Stomach (tissue), 4 donors: ENCODE data around the gene IFNA21.

Experiments
- EP300 ChIP-seq: sonication (generic); formaldehyde crosslinking; IDR thresholded peaks from one replicate; pipeline ENCODE4 v1.6.1; 2017; ENCODE audit warnings: antibody characterized with exemption
- POLR2A ChIP-seq, 4 donors: fragments of 450-650 bp; IDR thresholded peaks; one replicate each; pipeline ENCODE4 v1.6.1; 2016; ENCODE audit warnings: antibody characterized with exemption in 4 of 4, control low read depth in 2 of 4, mild to moderate bottlenecking in 1 of 4, moderate library complexity in 1 of 4
- TF ChIP-seq, protein P1 (sequence below), 7 experiments: fragments of 450-650 bp in 4 of 7; fragments of 200-600 bp in 3 of 7; sonication (generic) in 3 of 7; IDR thresholded peaks; one replicate each; pipeline ENCODE4 v1.5.1; 2016 to 2019; ENCODE audit warnings: antibody characterized with exemption in 7 of 7, control low read depth in 2 of 7, mild to moderate bottlenecking in 1 of 7

DNA sequence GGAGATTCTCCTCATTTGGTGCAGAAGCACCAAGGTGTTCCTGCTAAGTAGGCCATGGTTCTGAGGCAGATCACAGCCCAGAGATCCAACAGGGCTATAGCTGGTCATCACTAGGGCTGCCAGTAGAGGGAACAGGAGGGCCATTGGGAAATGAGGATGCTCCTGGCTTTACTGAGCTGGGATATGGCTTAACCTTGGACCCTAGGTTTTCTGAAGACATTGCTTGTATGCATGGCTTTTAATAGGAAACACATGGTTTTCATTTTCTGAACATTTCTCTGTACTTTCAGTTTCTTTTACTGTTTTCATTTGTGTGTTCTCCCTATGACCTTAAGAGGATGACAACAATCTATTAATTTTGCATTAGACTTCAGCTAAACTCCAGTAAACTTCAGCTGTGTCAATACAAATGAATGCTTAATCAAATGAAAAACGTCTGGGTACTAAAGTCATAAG, 25.0 kb downstream of the IFNA21 start, which contains the start of gene IFNW1:
- TF ChIP-seq, protein P1, sequence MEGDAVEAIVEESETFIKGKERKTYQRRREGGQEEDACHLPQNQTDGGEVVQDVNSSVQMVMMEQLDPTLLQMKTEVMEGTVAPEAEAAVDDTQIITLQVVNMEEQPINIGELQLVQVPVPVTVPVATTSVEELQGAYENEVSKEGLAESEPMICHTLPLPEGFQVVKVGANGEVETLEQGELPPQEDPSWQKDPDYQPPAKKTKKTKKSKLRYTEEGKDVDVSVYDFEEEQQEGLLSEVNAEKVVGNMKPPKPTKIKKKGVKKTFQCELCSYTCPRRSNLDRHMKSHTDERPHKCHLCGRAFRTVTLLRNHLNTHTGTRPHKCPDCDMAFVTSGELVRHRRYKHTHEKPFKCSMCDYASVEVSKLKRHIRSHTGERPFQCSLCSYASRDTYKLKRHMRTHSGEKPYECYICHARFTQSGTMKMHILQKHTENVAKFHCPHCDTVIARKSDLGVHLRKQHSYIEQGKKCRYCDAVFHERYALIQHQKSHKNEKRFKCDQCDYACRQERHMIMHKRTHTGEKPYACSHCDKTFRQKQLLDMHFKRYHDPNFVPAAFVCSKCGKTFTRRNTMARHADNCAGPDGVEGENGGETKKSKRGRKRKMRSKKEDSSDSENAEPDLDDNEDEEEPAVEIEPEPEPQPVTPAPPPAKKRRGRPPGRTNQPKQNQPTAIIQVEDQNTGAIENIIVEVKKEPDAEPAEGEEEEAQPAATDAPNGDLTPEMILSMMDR (IDR thresholded peaks at IDR 0.05), result no peak
- TF ChIP-seq POLR2A (IDR thresholded peaks at IDR 0.05), result no peak
- TF ChIP-seq EP300, result no peak
